Activated CD8-positive, alpha-beta memory T cell treated with anti-CD3 and anti-CD28 coated beads, Interleukin-2, amount 10 ng/mL, durations not matched to agents 7 days and 5 days (primary cell): ENCODE results near the gene BOLA3. TPM values are rescaled to one million over a fixed set of nuclear protein-coding genes. Genes with fewer than 3 reads are reported as not detected.
A peak's percentile ranks its signal among the peaks of the same experiment; 100 is the strongest.
"Not testable (repeated sequence)": the region's sequence is repeated elsewhere in the genome, so short reads cannot be mapped to it uniquely, and the experiment has no call there.

Source experiments
- ATAC-seq: fragments of 150-1000 bp; cut with Tn5 transposase; one replicate; pipeline ENCODE4 v1.10.0; 2021; ENCODE audit warnings: moderate library complexity
- CTCF ChIA-PET: fragments of 350-600 bp; sonication (Branson Sonifier 250); formaldehyde crosslinking; loops from one replicate; lab custom pipeline; 2021; ENCODE audit warnings: antibody characterized with exemption; lab: Charles Lee
- DNase-seq: peaks from one replicate; pipeline ENCODE4 v3.0.0-alpha.2; 2020
- H3K27ac Mint-ChIP-seq: one replicate; pipeline ENCODE4 v1.8.0; 2021; ENCODE audit warnings: mild to moderate bottlenecking, mixed read lengths
- H3K27me3 Mint-ChIP-seq: one replicate; pipeline ENCODE4 v1.8.0; 2021; ENCODE audit warnings: mixed read lengths
- H3K36me3 Mint-ChIP-seq: one replicate; pipeline ENCODE4 v1.8.0; 2021; ENCODE audit warnings: mild to moderate bottlenecking, mixed read lengths
- H3K4me1 Mint-ChIP-seq: one replicate; pipeline ENCODE4 v1.8.0; 2021; ENCODE audit warnings: mixed read lengths
- H3K4me3 Mint-ChIP-seq: one replicate; pipeline ENCODE4 v1.8.0; 2021; ENCODE audit warnings: mild to moderate bottlenecking, moderate library complexity, mixed read lengths
- H3K9me3 Mint-ChIP-seq: one replicate; pipeline ENCODE4 v1.8.0; 2022; ENCODE audit warnings: low read depth, mixed read lengths
- total RNA-seq, 2 experiments: library from RNA; stranded (reverse); gene quantifications; one replicate each; pipeline ENCODE4 v1.2.3, GENCODE V29; 2021

Gene BOLA3
- total RNA-seq, 2 experiments from 2014 or later: 69.5 to 76.1 TPM

- Mint-ChIP-seq H3K4me1 (peaks cover 4% of the 10 kb centered on the region), H3K36me3 (peaks cover 4% of the 10 kb centered on the region), H3K27me3 (no peaks in the 10 kb centered on the region), H3K9me3 (no peaks in the 10 kb centered on the region), H3K4me3 (no peak overlapping the region), H3K27ac (no peak overlapping the region)
- CTCF ChIA-PET: interaction anchor here (0.6 to 8.5 kb wide), 28 partner anchors 9 to 467 kb away, joined by 3 to 134 read pairs (median 4); partner anchors contain the start of genes MOB1A, MTHFD2 and STAMBP
- ATAC-seq (peak; percentile 42), DNase-seq (peak; percentile 70)
Measured at GRCh38 chr2:74146929-74147726, 584 bp downstream of the BOLA3 start.

- Mint-ChIP-seq H3K4me1 (peaks cover 4% of the 10 kb centered on the region), H3K27ac (no peak overlapping the region), H3K27me3 (no peaks in the 10 kb centered on the region), H3K36me3 (peaks cover 6% of the 10 kb centered on the region), H3K4me3 (no peak overlapping the region), H3K9me3 (no peaks in the 10 kb centered on the region)
- ATAC-seq (no peak), DNase-seq (no peak)
- CTCF ChIA-PET: no interaction called here
Measured at GRCh38 chr2:74142340-74142739, 5.4 kb downstream of the BOLA3 start.

DNA sequence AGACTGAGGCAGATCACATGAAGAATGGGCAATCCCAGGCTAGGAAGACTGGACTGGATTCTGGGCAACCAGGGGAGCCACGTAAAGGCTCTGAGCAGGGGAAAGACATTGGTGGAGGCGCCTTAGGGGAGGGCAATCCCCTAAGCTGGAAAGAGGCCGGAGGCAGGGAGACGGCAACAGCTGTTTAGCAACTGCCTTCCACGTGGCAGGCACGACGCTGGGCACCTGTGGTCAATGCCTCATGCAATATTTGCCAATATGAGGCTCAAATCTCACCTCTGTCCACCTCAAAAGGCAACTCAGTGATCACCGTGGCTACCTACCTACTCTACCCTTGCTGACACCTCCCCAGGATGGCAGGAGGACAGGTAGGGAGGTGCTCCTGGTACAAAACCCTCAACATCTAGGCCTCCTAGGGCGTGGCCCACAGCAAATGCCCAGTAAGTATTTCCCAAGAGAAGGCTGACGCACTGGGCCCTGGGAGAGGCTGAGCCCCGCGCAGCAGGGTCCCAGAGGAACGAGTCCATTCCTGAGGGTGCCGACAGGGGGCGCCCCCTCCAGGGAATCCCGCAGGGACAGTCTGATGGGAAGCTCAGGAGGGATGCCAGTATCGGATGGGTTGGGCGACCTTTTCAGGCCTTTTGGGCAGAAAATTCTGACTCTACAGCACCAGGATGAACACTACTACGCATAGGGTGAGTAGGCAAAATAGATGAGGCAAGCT lies 8.9 kb downstream of the BOLA3 start:
- Mint-ChIP-seq H3K27ac (no peak overlapping the region), H3K9me3 (no peaks in the 10 kb centered on the region), H3K4me1 (no peaks in the 10 kb centered on the region), H3K4me3 (no peak overlapping the region), H3K27me3 (no peaks in the 10 kb centered on the region), H3K36me3 (peaks cover 15% of the 10 kb centered on the region)
- DNase-seq: no peak
- CTCF ChIA-PET: interaction anchor here (0.8 to 1.1 kb wide), 3 partner anchors 8 to 315 kb away, joined by 3 read pairs; no protein-coding TSS in a partner anchor
- no peak for ATAC-seq

DNA sequence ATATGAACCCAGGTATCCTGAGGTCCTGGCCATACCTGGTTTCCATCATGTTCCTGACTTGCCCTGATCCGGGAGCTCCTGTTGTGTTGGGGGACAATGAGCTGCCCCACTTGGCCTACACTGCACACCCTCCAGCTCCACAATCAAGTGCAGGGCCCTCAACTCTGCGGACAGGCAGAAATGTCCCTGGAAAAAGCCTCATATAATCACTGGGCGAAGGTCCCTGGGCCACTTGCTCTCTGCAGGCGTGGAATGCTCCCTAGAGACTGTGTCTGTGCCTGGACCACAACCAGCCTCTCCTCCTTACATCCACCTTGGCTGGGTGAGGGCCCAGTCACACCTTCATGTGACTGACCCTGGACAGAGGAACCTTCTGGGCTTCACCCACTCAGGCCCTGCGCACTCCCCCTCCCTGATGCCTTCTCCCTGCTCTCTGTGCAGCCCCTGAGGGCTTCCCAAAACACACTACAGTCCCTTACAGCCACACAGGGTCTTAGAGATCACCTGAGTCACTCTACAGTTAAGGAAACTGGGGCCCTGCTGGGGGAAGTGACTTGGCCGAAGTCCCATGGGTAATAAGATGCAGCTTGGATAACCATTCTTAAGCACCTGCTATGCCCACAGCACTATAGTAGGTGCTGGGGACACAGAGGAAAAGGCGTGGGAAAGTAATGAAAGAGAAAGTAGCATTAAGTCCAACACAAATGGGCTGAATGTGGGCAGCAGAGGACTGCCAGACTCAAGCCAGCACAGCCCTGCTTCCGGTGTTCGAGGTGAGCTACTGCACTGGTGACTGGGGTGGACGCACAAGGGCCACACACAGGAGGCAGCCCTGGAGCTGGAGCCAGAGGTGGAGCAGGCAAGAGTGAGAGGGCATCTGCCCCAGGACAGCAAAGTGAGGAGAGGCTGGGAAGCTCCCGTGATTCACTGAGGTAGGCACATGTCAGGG lies 9.8 kb downstream of the BOLA3 start:
- DNase-seq (no peak), ATAC-seq (no peak)
- H3K36me3 Mint-ChIP-seq: peaks cover 21% of the 10 kb centered on the region
- H3K27ac Mint-ChIP-seq: no peak overlapping the region
- H3K4me1 Mint-ChIP-seq: no peaks in the 10 kb centered on the region
- no peaks in the 10 kb centered on the region for H3K9me3 Mint-ChIP-seq
- H3K4me3 Mint-ChIP-seq: no peak overlapping the region
- CTCF ChIA-PET: interaction anchor here (0.8 to 1.1 kb wide), 3 partner anchors 9 to 314 kb away, joined by 3 read pairs; no protein-coding TSS in a partner anchor
- H3K27me3 Mint-ChIP-seq: no peaks in the 10 kb centered on the region

DNA sequence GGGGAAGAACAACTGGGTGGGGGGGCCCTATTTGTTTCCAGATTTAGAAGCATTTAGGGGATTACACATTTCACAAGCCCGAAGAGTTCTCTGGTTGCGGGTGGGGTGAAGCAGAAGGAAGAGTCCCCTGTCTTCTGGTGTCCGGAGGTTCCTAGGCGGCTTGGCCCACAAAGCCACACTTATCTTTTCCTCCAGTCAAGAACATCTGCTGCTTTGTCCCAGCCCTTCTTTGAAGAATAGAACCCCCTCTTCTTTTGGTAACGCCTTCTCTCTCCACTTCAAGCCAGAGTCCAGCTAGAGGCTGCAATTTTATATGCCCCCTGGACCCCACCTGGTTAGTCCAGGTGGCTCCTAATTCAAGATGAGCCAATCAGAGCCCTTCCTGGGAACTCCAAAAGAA lies 15.8 kb downstream of the BOLA3 start:
- Mint-ChIP-seq H3K27ac (no peak overlapping the region), H3K36me3 (peaks cover 15% of the 10 kb centered on the region), H3K4me1 (peaks cover 5% of the 10 kb centered on the region), H3K27me3 (peaks cover 30% of the 10 kb centered on the region), H3K4me3 (no peak overlapping the region), H3K9me3 (no peaks in the 10 kb centered on the region)
- CTCF ChIA-PET: interaction anchor here (1.1 kb wide), 1 partner anchor 11 kb away, joined by 3 read pairs; no protein-coding TSS in a partner anchor
- ATAC-seq: no peak
- DNase-seq: no peak

DNA sequence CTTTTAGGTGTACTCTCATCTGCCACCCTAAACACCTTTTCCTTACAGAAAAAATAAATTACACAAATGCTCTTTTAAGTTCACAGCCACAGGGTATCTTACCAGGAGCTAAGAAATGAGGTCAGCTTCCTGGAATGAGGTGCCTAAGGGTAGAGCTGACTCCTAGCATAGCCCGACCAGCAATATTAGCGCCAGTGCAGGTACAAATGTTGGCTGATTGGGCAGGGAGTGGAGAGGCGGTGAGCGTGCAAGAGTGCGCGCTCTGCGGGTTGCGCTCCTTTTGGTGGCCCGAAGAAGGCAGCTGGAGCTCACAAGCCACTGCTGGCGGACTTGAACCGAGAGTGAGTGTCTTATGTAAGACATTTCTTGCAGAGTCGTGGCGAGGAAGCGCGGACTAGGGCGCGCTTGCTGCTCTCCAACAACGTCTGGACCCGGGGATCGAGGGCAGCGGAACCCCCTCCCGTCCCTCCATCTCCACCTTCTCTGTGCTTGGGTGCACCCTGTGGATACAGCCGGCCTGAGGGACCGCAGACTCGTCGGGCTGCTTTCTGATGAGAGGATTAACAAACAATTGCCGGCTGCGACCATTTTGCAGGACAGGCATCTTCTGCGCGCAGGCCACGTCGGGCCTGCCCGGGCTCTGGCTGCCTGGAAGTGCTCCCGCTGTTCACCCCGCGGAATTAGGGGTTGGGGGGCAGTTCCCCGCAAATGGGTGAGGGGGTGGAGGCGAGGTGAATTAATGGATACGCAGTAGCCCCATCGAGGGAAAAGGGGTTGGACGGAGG lies 17.3 kb downstream of the BOLA3 start:
- Mint-ChIP-seq H3K4me1 (peaks cover 5% of the 10 kb centered on the region), H3K36me3 (peaks cover 14% of the 10 kb centered on the region), H3K9me3 (no peaks in the 10 kb centered on the region), H3K27ac (no peak overlapping the region), H3K27me3 (peaks cover 32% of the 10 kb centered on the region), H3K4me3 (no peak overlapping the region)
- no peak for DNase-seq
- peak; percentile 30 for ATAC-seq
- CTCF ChIA-PET: interaction anchor here (0.7 to 1.0 kb wide), 3 partner anchors 9 to 17 kb away, joined by 3 to 4 read pairs (median 3); partner anchors contain the start of gene BOLA3

- no peak for DNase-seq
- Mint-ChIP-seq H3K27ac (no peak overlapping the region), H3K9me3 (no peaks in the 10 kb centered on the region), H3K27me3 (peaks cover 32% of the 10 kb centered on the region), H3K4me3 (no peak overlapping the region), H3K4me1 (peaks cover 5% of the 10 kb centered on the region), H3K36me3 (peaks cover 3% of the 10 kb centered on the region)
- ATAC-seq: no peak
- CTCF ChIA-PET: interaction anchor here (1.2 to 1.7 kb wide), 3 partner anchors 19 to 301 kb away, joined by 4 to 8 read pairs (median 4); partner anchors contain the start of gene BOLA3
Measured at GRCh38 chr2:74128206-74128605, 19.5 kb downstream of the BOLA3 start.

GRCh38 chr2:74123955-74124354 lies 23.8 kb downstream of the BOLA3 start:
- Mint-ChIP-seq H3K4me1 (peaks cover 12% of the 10 kb centered on the region), H3K36me3 (peaks cover 17% of the 10 kb centered on the region), H3K27me3 (peaks cover 11% of the 10 kb centered on the region)
- CTCF ChIA-PET, DNase-seq, ATAC-seq, H3K9me3 Mint-ChIP-seq, H3K27ac Mint-ChIP-seq, H3K4me3 Mint-ChIP-seq: not testable (repeated sequence)

- CTCF ChIA-PET: interaction anchor here (0.9 to 2.2 kb wide), 6 partner anchors 8 to 294 kb away, joined by 3 to 18 read pairs (median 4); partner anchors contain the start of genes BOLA3 and STAMBP
- not testable (repeated sequence) for H3K4me3 Mint-ChIP-seq, DNase-seq, ATAC-seq, H3K27me3 Mint-ChIP-seq, H3K27ac Mint-ChIP-seq, H3K9me3 Mint-ChIP-seq
- peaks cover 12% of the 10 kb centered on the region for H3K4me1 Mint-ChIP-seq
- peaks cover 17% of the 10 kb centered on the region for H3K36me3 Mint-ChIP-seq
Measured at GRCh38 chr2:74121846-74122245, 25.9 kb downstream of the BOLA3 start.

DNA sequence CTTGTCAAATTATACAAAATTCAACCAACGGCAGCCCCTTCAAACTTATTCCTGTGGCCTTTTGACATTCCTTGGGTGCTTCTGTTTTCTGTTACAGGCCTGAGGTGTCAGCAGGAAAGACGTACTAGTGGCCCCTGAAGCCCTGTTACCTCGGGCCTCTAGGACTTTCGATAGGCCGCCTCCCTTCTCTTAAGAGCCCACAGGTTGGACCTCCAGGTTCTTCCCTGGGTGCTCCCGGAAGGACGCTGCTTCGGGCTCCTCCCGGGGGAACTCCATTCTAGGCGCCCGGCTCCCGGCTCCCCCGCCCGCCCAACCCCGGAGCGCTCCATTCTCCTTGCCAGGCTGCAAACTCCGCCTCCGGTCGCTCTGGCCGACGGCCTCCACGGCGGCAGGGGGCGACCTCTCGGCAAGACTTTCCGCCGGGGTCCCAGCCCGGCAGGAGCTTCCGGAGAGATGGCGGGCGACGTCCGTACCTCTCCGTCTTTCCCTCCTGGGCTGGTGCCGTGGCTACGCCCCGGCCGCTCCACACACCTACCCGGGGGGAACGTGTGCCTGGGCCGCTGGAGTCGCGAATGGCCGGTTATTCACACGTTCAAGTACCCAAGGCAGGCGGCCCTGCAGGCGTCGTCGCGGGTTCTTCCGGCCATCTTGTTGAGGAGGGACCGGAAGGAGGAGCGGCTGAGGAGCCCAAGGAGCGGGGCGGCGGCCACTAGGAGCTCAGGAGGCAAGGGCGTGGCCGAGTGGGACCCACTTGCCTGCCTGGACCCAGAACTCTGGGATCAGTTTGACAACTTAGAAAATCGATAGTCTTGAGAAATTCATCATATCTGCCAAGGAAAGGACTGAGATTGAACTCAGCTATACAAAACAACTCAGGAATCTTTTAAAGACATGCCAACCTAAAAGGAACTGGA lies 27.5 kb downstream of the BOLA3 start:
- H3K4me3 Mint-ChIP-seq: peak overlapping the region; percentile 83

DNA sequence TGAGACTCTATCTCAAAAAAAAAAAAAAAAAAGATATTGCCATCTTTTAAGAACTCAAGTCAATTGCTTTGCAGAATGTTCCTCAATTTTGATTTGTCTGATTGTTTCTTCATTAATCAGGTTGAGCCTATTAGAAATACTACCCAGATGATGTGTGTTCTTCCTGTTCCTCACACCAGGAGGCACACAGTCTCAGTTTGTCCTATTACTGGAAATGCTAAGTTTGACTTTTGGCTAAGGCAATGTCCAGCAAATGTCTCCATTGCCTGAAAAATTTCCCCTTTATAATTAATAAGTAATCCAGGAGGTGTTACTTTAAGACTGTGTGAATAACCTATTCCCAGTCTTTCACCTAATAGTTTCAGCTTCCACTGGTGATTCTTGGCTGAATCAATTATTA lies 28.4 kb downstream of the BOLA3 start:
- Mint-ChIP-seq H3K4me3 (no peak overlapping the region), H3K4me1 (peaks cover 17% of the 10 kb centered on the region), H3K9me3 (peaks cover 7% of the 10 kb centered on the region), H3K27me3 (peaks cover 2% of the 10 kb centered on the region), H3K36me3 (peaks cover 17% of the 10 kb centered on the region), H3K27ac (no peak overlapping the region)
- DNase-seq: no peak
- no peak for ATAC-seq
- CTCF ChIA-PET: interaction anchor here (0.7 to 2.8 kb wide), 4 partner anchors 13 to 297 kb away, joined by 3 to 16 read pairs (median 4); no protein-coding TSS in a partner anchor

More for the DNA sequence above, 27.5 kb downstream of the BOLA3 start:
- Mint-ChIP-seq H3K9me3 (peaks cover 7% of the 10 kb centered on the region), H3K36me3 (peaks cover 17% of the 10 kb centered on the region), H3K27ac (peak overlapping the region; percentile 94), H3K4me1 (peaks cover 12% of the 10 kb centered on the region), H3K27me3 (no peaks in the 10 kb centered on the region)
- peak; percentile 99 for ATAC-seq
- peak; percentile 91 for DNase-seq
- CTCF ChIA-PET: interaction anchor here (0.6 to 2.8 kb wide), 18 partner anchors 10 to 886 kb away, joined by 3 to 18 read pairs (median 4); partner anchors contain the start of genes BOLA3, CCT7, MOB1A and STAMBP
